Vagina (tissue), 2 donors: ENCODE results near the gene PHF21B. TPM values are rescaled to one million over a fixed set of nuclear protein-coding genes. Genes with fewer than 3 reads are reported as not detected.

Source experiments
- DNase-seq, 2 donors: peaks; one replicate each; pipeline ENCODE4 v3.0.0-alpha.2; 2017; ENCODE audit errors: extremely low spot score in 2 of 2
- H3K27ac ChIP-seq: fragments of 200-600 bp; sonication (generic); one replicate; pipeline ENCODE4 v1.5.1; 2019
- H3K27me3 ChIP-seq: fragments of 200-600 bp; sonication (generic); one replicate; pipeline ENCODE4 v1.5.1; 2019
- H3K36me3 ChIP-seq, 2 donors: fragments of 200-600 bp; sonication (generic); one replicate each; pipeline ENCODE4 v1.5.1; 2017 to 2019
- H3K4me1 ChIP-seq: fragments of 200-600 bp; sonication (generic); one replicate; pipeline ENCODE4 v1.5.1; 2019
- H3K4me3 ChIP-seq, 2 donors: fragments of 200-600 bp; sonication (generic); 1 replicate in 1 of 2; 2 replicates in 1 of 2; pipeline ENCODE4 v1.5.1; 2016 to 2019
- H3K9me3 ChIP-seq: fragments of 200-600 bp; sonication (generic); one replicate; pipeline ENCODE4 v1.5.1; 2019
- CTCF ChIP-seq, 3 experiments: fragments of 450-650 bp in 2 of 3; fragments of 200-600 bp in 1 of 3; sonication (generic) in 1 of 3; IDR thresholded peaks; one replicate each; pipeline ENCODE4 v1.5.1; 2017 to 2019; ENCODE audit warnings: antibody characterized with exemption in 3 of 3, mild to moderate bottlenecking in 2 of 3, moderate library complexity in 2 of 3
- POLR2A ChIP-seq, 2 donors: fragments of 450-650 bp; IDR thresholded peaks; one replicate each; pipeline ENCODE4 v1.6.1; 2017; ENCODE audit warnings: antibody characterized with exemption in 2 of 2, mild to moderate bottlenecking in 2 of 2, moderate library complexity in 2 of 2
- POLR2AphosphoS5 ChIP-seq, 2 donors: sonication (generic); formaldehyde crosslinking; IDR thresholded peaks; one replicate each; pipeline ENCODE4 v1.9.0; 2017; ENCODE audit warnings: antibody characterized with exemption in 2 of 2, mild to moderate bottlenecking in 2 of 2, low read depth in 1 of 2; ENCODE audit not compliant: insufficient read depth in 1 of 2
- intact Hi-C: fragments of 100-400 bp; cut with DNase I; formaldehyde crosslinking; loops from one replicate; pipeline ENCODE4 v1.15.1; 2023
- total RNA-seq: library from RNA; depleted of rRNA; stranded (reverse); fragments of >200 nt; gene quantifications from one replicate; pipeline ENCODE4 v1.2.3, GENCODE V29; 2016

PHF21B gene
- total RNA-seq, 1 donor from 2014 or later: 2.2 TPM

DNA sequence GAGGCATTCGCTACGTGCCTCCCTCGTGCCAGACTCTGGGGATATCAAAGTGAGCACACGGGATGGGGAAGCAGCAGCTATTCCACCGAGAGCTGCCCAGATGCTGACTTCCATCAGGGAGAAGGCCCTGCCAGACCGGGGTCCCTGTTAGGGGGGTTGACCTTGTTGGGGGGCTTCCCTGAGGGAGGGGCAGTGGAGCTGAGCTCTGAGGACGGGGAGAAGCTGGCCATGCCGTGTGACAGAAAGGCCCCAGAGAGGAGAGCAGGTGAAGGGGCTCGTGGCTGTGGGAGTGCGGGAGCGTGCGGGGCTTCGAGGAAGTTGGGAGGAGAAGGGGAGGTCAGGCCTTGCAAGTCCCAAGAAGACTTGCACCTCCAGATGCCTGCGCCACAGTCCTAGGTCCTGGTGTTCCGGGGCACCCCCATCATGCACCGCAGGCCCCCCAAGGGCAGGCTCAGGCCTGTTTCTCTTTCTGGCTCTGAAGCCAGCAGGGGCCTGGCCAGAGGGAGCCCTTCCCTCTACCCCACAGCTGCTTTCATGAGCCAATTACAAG, 163.0 kb downstream of the PHF21B start:
- Histone ChIP-seq H3K36me3 (no peaks in the 10 kb centered on the region), H3K27ac (no peak overlapping the region), H3K9me3 (no peaks in the 10 kb centered on the region), H3K4me1 (no peaks in the 10 kb centered on the region), H3K4me3 (no peak overlapping the region), H3K27me3 (no peaks in the 10 kb centered on the region)
- intact Hi-C loops: no loop called here
- no peak for TF ChIP-seq CTCF (IDR thresholded peaks at IDR 0.05)
- no peak for TF ChIP-seq POLR2AphosphoS5 (IDR thresholded peaks at IDR 0.05; ENCODE audit: insufficient read depth in 1 of 2, low read depth in 1 of 2)
- no peak for TF ChIP-seq POLR2A (IDR thresholded peaks at IDR 0.05)
- DNase-seq: no peak

- no peak overlapping the region for H3K4me3 ChIP-seq
- intact Hi-C loops: no loop called here
- H3K27ac ChIP-seq: no peak overlapping the region
- TF ChIP-seq POLR2AphosphoS5 (IDR thresholded peaks at IDR 0.05; ENCODE audit: insufficient read depth in 1 of 2, low read depth in 1 of 2) (no peak), POLR2A (IDR thresholded peaks at IDR 0.05) (no peak), CTCF (IDR thresholded peaks at IDR 0.05) (no peak)
- H3K4me1 ChIP-seq: no peaks in the 10 kb centered on the region
- no peaks in the 10 kb centered on the region for H3K27me3 ChIP-seq
- no peaks in the 10 kb centered on the region for H3K36me3 ChIP-seq
- no peak for DNase-seq
- H3K9me3 ChIP-seq: no peaks in the 10 kb centered on the region
Measured at GRCh38 chr22:44845796-44846720, 163.7 kb downstream of the PHF21B start.

- no peak overlapping the region for H3K27ac ChIP-seq
- intact Hi-C loops: no loop called here
- no peaks in the 10 kb centered on the region for H3K4me1 ChIP-seq
- H3K9me3 ChIP-seq: no peaks in the 10 kb centered on the region
- H3K36me3 ChIP-seq: no peaks in the 10 kb centered on the region
- no peak overlapping the region for H3K4me3 ChIP-seq
- TF ChIP-seq POLR2A (IDR thresholded peaks at IDR 0.05) (no peak), POLR2AphosphoS5 (IDR thresholded peaks at IDR 0.05; ENCODE audit: insufficient read depth in 1 of 2, low read depth in 1 of 2) (no peak), CTCF (IDR thresholded peaks at IDR 0.05) (no peak)
- DNase-seq: no peak
- H3K27me3 ChIP-seq: no peaks in the 10 kb centered on the region
Measured at GRCh38 chr22:44845191-44845590, 164.6 kb downstream of the PHF21B start.

DNA sequence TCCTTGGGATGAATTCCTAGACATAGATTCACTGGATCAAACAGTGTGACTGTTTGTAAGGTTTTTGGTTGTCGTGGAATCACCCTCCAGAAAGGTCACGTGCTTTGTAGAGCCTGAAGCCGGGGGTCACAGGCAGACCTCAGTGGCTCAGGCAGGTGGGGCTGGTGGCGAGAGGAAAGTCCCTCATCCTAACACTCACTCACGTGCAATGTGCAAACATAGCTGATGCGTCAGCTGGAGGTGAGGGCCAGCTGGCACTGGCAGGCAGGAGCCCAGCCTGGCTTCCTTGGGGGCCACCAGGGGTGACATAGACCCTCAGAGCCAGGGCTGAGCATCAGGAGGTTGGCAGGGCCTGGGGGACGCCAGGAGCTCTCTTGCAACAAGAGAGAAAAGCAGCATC, 167.4 kb downstream of the PHF21B start:
- Histone ChIP-seq H3K9me3 (no peaks in the 10 kb centered on the region), H3K36me3 (no peaks in the 10 kb centered on the region), H3K4me3 (no peak overlapping the region), H3K27ac (no peak overlapping the region), H3K27me3 (no peaks in the 10 kb centered on the region), H3K4me1 (no peaks in the 10 kb centered on the region)
- TF ChIP-seq POLR2AphosphoS5 (IDR thresholded peaks at IDR 0.05; ENCODE audit: insufficient read depth in 1 of 2, low read depth in 1 of 2) (no peak), CTCF (IDR thresholded peaks at IDR 0.05) (no peak), POLR2A (IDR thresholded peaks at IDR 0.05) (no peak)
- DNase-seq: no peak
- intact Hi-C loops: no loop called here
